Mesenchymal stem cell (in vitro differentiated cells and primary cell): Measurements from ENCODE around the gene MMP28.

Source experiments
- DNase-seq: peaks from one replicate; pipeline ENCODE4 v3.0.0-alpha.2; 2013
- H2AFZ ChIP-seq: one replicate; pipeline ENCODE4 v1.6.1; 2013; ENCODE audit warnings: low read depth, mild to moderate bottlenecking, control low read depth, inconsistent platforms, low read length, moderate library complexity
- H2AK5ac ChIP-seq: 2 replicates; pipeline ENCODE4 v1.6.1; 2013; ENCODE audit warnings: low read length, moderate library complexity, mild to moderate bottlenecking, inconsistent platforms; ENCODE audit not compliant: severe bottlenecking
- H2BK120ac ChIP-seq: one replicate; pipeline ENCODE4 v1.6.1; 2013; ENCODE audit warnings: low read depth, mild to moderate bottlenecking, inconsistent platforms, low read length, moderate library complexity
- H2BK12ac ChIP-seq, 2 experiments: one replicate each; pipeline ENCODE4 v1.6.1; 2013; ENCODE audit warnings: inconsistent platforms in 2 of 2, low read length in 2 of 2, mild to moderate bottlenecking in 2 of 2, moderate library complexity in 2 of 2, control low read depth in 1 of 2
- H2BK15ac ChIP-seq: one replicate; pipeline ENCODE4 v1.6.1; 2013; ENCODE audit warnings: mild to moderate bottlenecking, low read depth, inconsistent platforms; ENCODE audit not compliant: poor library complexity, severe bottlenecking
- H2BK5ac ChIP-seq: 2 replicates; pipeline ENCODE4 v1.6.1; 2013; ENCODE audit warnings: low read depth, mild to moderate bottlenecking, low read length, control low read depth, inconsistent platforms; ENCODE audit not compliant: poor library complexity, severe bottlenecking
- H3K14ac ChIP-seq, 2 experiments: one replicate each; pipeline ENCODE4 v1.6.1; 2013; ENCODE audit warnings: inconsistent platforms in 2 of 2, low read length in 2 of 2, control low read depth in 1 of 2, mild to moderate bottlenecking in 1 of 2, moderate library complexity in 1 of 2
- H3K18ac ChIP-seq, 2 experiments: one replicate each; pipeline ENCODE4 v1.6.1; 2013; ENCODE audit warnings: inconsistent platforms in 2 of 2, low read length in 2 of 2, control low read depth in 1 of 2, low read depth in 1 of 2, mild to moderate bottlenecking in 1 of 2
- H3K23ac ChIP-seq, 2 experiments: one replicate each; pipeline ENCODE4 v1.6.1; 2013; ENCODE audit warnings: inconsistent platforms in 2 of 2, low read length in 2 of 2, mild to moderate bottlenecking in 2 of 2, moderate library complexity in 2 of 2, control low read depth in 1 of 2
- H3K27ac ChIP-seq: 2 replicates; pipeline ENCODE4 v1.5.1; 2013; ENCODE audit warnings: mild to moderate bottlenecking, moderate library complexity, low read length, control low read depth, inconsistent platforms; ENCODE audit not compliant: poor library complexity, severe bottlenecking
- H3K27me3 ChIP-seq, 2 experiments: 2 replicates each; pipeline versions ENCODE4 v1.6.1 to v1.7.0; 2013; ENCODE audit warnings: low read length in 2 of 2, mild to moderate bottlenecking in 2 of 2, moderate library complexity in 2 of 2, control low read depth in 1 of 2, inconsistent platforms in 1 of 2; ENCODE audit not compliant: control insufficient read depth in 1 of 2, insufficient read depth in 1 of 2
- H3K36me3 ChIP-seq, 2 experiments: 2 replicates each; pipeline versions ENCODE4 v1.6.1 to v1.7.0; 2013; ENCODE audit warnings: low read length in 2 of 2, control low read depth in 1 of 2, inconsistent platforms in 1 of 2, low read depth in 1 of 2, mild to moderate bottlenecking in 1 of 2; ENCODE audit not compliant: insufficient read depth in 2 of 2, control insufficient read depth in 1 of 2
- H3K4ac ChIP-seq, 2 experiments: one replicate each; pipeline ENCODE4 v1.6.1; 2013; ENCODE audit warnings: inconsistent platforms in 2 of 2, low read length in 2 of 2, mild to moderate bottlenecking in 2 of 2, moderate library complexity in 2 of 2, control low read depth in 1 of 2, low read depth in 1 of 2
- H3K4me1 ChIP-seq: 2 replicates; pipeline ENCODE4 v1.6.1; 2013; ENCODE audit warnings: low read depth, low read length, control low read depth; ENCODE audit not compliant: control insufficient read depth, insufficient read depth
- H3K4me2 ChIP-seq: 2 replicates; pipeline ENCODE4 v1.6.1; 2013; ENCODE audit warnings: low read length, mild to moderate bottlenecking, inconsistent platforms; ENCODE audit not compliant: poor library complexity, severe bottlenecking
- H3K4me3 ChIP-seq, 2 experiments: 2 replicates each; pipeline versions ENCODE4 v1.5.1 to v1.7.0; 2013; ENCODE audit warnings: low read length in 2 of 2, mild to moderate bottlenecking in 2 of 2, control low read depth in 1 of 2, low read depth in 1 of 2; ENCODE audit not compliant: insufficient read depth in 1 of 2
- H3K79me1 ChIP-seq: replicated peaks from 2 replicates; pipeline ENCODE4 v1.6.1; 2013; ENCODE audit warnings: mild to moderate bottlenecking, control low read depth, low read length, inconsistent platforms; ENCODE audit not compliant: poor library complexity, severe bottlenecking
- H3K9ac ChIP-seq: 2 replicates; pipeline ENCODE4 v1.7.0; 2013; ENCODE audit warnings: mild to moderate bottlenecking, low read length, moderate library complexity
- H3K9me3 ChIP-seq: 2 replicates; pipeline ENCODE4 v1.7.0; 2013; ENCODE audit warnings: mild to moderate bottlenecking, low read length; ENCODE audit not compliant: control insufficient read depth
- H4K8ac ChIP-seq: one replicate; pipeline ENCODE4 v1.6.1; 2013; ENCODE audit warnings: inconsistent platforms, mild to moderate bottlenecking, low read length, moderate library complexity
- H4K91ac ChIP-seq: one replicate; pipeline ENCODE4 v1.6.1; 2013; ENCODE audit warnings: mild to moderate bottlenecking, low read length, inconsistent platforms
- WGBS: methylation state at CpG from one replicate; pipeline ENCODE4 v1.1.7; 2013; ENCODE audit warnings: mixed read lengths; 5-methylcytosine and 5-hydroxymethylcytosine counted together

The MMP28 gene

GRCh38 chr17:35744830-35745229, 50.6 kb downstream of the MMP28 start:
- Histone ChIP-seq H2AK5ac (no peak overlapping the region), H3K23ac (no peak overlapping the region), H3K4me2 (no peak overlapping the region), H4K91ac (no peak overlapping the region), H3K4ac (no peak overlapping the region), H2BK12ac (no peak overlapping the region), H2BK120ac (no peak overlapping the region), H3K4me1 (peaks cover 6% of the 10 kb centered on the region), H3K14ac (no peak overlapping the region), H3K18ac (no peak overlapping the region), H3K9ac (no peak overlapping the region), H2BK15ac (no peak overlapping the region), H3K36me3 (no peaks in the 10 kb centered on the region), H3K79me1 (no peaks in the 10 kb centered on the region), H3K4me3 (no peak overlapping the region), H3K27ac (no peak overlapping the region), H2BK5ac (no peak overlapping the region), H2AFZ (no peak overlapping the region), H3K9me3 (no peaks in the 10 kb centered on the region), H3K27me3 (peaks cover 77 to 95% of the 10 kb centered on the region in 2 experiments), H4K8ac (no peak overlapping the region)
- no peak for DNase-seq
- WGBS, result 90% methylated on average over 7 of the region's 8 CpGs

DNA sequence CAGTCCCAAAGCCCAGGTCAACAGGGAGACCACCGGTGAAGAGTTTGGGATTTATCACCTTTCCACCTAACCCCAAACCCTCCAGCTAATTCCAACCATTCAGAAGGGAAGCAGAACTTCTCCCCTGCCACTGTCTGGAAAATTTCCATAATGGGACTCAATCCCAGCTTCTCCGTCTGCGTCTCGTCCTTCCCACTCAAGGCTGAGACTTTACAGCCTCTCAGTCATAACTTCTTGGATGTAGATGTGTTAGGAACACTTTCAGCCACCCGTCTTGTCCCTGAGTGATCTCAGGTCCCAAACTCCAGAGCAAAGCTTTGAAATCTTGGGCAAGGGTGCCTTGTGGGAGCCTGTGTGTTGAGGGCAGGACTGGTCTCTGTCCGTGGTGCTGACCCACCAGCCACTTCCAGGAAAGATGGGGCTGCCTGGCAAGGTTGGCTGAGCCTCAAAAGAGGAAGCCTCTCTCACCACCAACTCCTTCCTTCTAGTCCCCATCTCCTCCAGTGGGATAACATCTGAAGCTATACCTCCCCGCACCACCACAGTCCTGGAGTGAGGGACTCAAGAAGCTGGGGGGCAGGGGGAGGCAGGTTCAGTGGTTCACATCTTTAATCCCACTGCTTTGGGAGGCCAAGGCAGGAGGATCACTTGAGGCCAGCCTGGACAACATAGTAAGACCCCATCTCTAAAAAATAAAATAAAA, 51.7 kb downstream of the MMP28 start:
- H4K91ac ChIP-seq, result no peak overlapping the region
- H3K36me3 ChIP-seq, result no peaks in the 10 kb centered on the region
- no peak overlapping the region for H3K18ac ChIP-seq
- no peaks in the 10 kb centered on the region for H3K79me1 ChIP-seq
- no peak overlapping the region for H3K23ac ChIP-seq
- H3K9me3 ChIP-seq, result no peaks in the 10 kb centered on the region
- no peak overlapping the region for H3K27ac ChIP-seq
- no peak overlapping the region for H2BK15ac ChIP-seq
- H3K4ac ChIP-seq, result no peak overlapping the region
- H4K8ac ChIP-seq, result no peak overlapping the region
- H2AK5ac ChIP-seq, result no peak overlapping the region
- H2BK5ac ChIP-seq, result no peak overlapping the region
- H3K9ac ChIP-seq, result no peak overlapping the region
- H3K27me3 ChIP-seq, result peaks cover 77 to 95% of the 10 kb centered on the region in 2 experiments
- H2AFZ ChIP-seq, result no peak overlapping the region
- H2BK12ac ChIP-seq, result no peak overlapping the region
- peaks cover 5% of the 10 kb centered on the region for H3K4me1 ChIP-seq
- H3K14ac ChIP-seq, result no peak overlapping the region
- H3K4me2 ChIP-seq, result no peak overlapping the region
- peak; percentile 52 for DNase-seq
- no peak overlapping the region for H2BK120ac ChIP-seq
- WGBS, result 69% methylated on average over 3 of the region's 7 CpGs
- no peak overlapping the region for H3K4me3 ChIP-seq

- Histone ChIP-seq H2BK12ac (no peak overlapping the region), H3K4ac (no peak overlapping the region), H2AFZ (no peak overlapping the region), H3K4me2 (no peak overlapping the region), H3K23ac (no peak overlapping the region), H3K27ac (no peak overlapping the region), H3K14ac (no peak overlapping the region), H4K8ac (no peak overlapping the region), H2AK5ac (no peak overlapping the region), H3K27me3 (peaks cover 72 to 95% of the 10 kb centered on the region in 2 experiments), H3K36me3 (no peaks in the 10 kb centered on the region), H4K91ac (no peak overlapping the region), H3K9me3 (no peaks in the 10 kb centered on the region), H3K4me1 (peaks cover 5% of the 10 kb centered on the region), H2BK15ac (no peak overlapping the region), H3K18ac (no peak overlapping the region), H2BK120ac (no peak overlapping the region), H2BK5ac (no peak overlapping the region), H3K4me3 (no peak overlapping the region), H3K9ac (no peak overlapping the region), H3K79me1 (no peaks in the 10 kb centered on the region)
- 88% methylated on average over 7 of the region's 7 CpGs for WGBS
- DNase-seq, result no peak
Measured at GRCh38 chr17:35742896-35743477, 52.5 kb downstream of the MMP28 start.

- no peak overlapping the region for H3K14ac ChIP-seq
- no peaks in the 10 kb centered on the region for H3K79me1 ChIP-seq
- H4K8ac ChIP-seq, result no peak overlapping the region
- no peak overlapping the region for H3K4me2 ChIP-seq
- no peak overlapping the region for H3K9ac ChIP-seq
- WGBS, result 91% methylated on average over 7 of the region's 7 CpGs
- peaks cover 5% of the 10 kb centered on the region for H3K4me1 ChIP-seq
- H2BK5ac ChIP-seq, result no peak overlapping the region
- H3K27ac ChIP-seq, result no peak overlapping the region
- no peak overlapping the region for H3K23ac ChIP-seq
- no peak overlapping the region for H2AK5ac ChIP-seq
- no peak overlapping the region for H3K4me3 ChIP-seq
- H2BK120ac ChIP-seq, result no peak overlapping the region
- no peaks in the 10 kb centered on the region for H3K9me3 ChIP-seq
- DNase-seq, result no peak
- peaks cover 69 to 94% of the 10 kb centered on the region in 2 experiments for H3K27me3 ChIP-seq
- H3K18ac ChIP-seq, result no peak overlapping the region
- no peak overlapping the region for H2BK15ac ChIP-seq
- no peaks in the 10 kb centered on the region for H3K36me3 ChIP-seq
- no peak overlapping the region for H4K91ac ChIP-seq
- no peak overlapping the region for H3K4ac ChIP-seq
- no peak overlapping the region for H2AFZ ChIP-seq
- no peak overlapping the region for H2BK12ac ChIP-seq
Measured at GRCh38 chr17:35742496-35742895, 52.9 kb downstream of the MMP28 start.
